Ureter (tissue), 1 donor: ENCODE results near the gene WDR90. TPM values are rescaled to one million over a fixed set of nuclear protein-coding genes. Genes with fewer than 3 reads are reported as not detected.

Experiments
- DNase-seq: peaks from one replicate; pipeline ENCODE4 v3.0.0-alpha.2; 2020; ENCODE audit warnings: low spot score
- total RNA-seq: library from RNA; stranded (reverse); gene quantifications from one replicate; pipeline ENCODE4 v1.2.4, GENCODE V29; 2023
- donor health status: DM: yes; HTN: yes; CAD: no.

WDR90 gene
- total RNA-seq, 1 donor from 2014 or later = 53.3 TPM

- no peak for DNase-seq
Measured at GRCh38 chr16:638836-639235, 10.3 kb upstream of the WDR90 start.

GRCh38 chr16:640614-641013, 8.6 kb upstream of the WDR90 start:
- no peak for DNase-seq

GRCh38 chr16:641326-642188, 7.6 kb upstream of the WDR90 start, which contains the start of gene MCRIP2:
MCRIP2 (plus strand) TSS chr16:641828; CDS start chr16:641992, 164 bp downstream.
- DNase-seq = peak; percentile 84

GRCh38 chr16:642189-643049, 6.7 kb upstream of the WDR90 start:
- DNase-seq = no peak

GRCh38 chr16:643050-643368, 6.2 kb upstream of the WDR90 start:
- DNase-seq = no peak

- DNase-seq = no peak
Measured at GRCh38 chr16:644556-644955, 4.6 kb upstream of the WDR90 start.

- DNase-seq = no peak
Measured at GRCh38 chr16:645852-646678, 3.1 kb upstream of the WDR90 start.

- DNase-seq = no peak
Measured at GRCh38 chr16:646679-647172, 2.4 kb upstream of the WDR90 start.

GRCh38 chr16:647173-647902, 1.8 kb upstream of the WDR90 start:
- DNase-seq = no peak

GRCh38 chr16:648071-648780, 939 bp upstream of the WDR90 start:
- DNase-seq = no peak

GRCh38 chr16:649631-650030, 466 bp downstream of the WDR90 start:
- DNase-seq = no peak

GRCh38 chr16:651844-652243, 2.7 kb downstream of the WDR90 start:
- DNase-seq = no peak

- no peak for DNase-seq
Measured at GRCh38 chr16:652454-653305, 3.5 kb downstream of the WDR90 start.

GRCh38 chr16:654034-654433, 4.9 kb downstream of the WDR90 start:
- DNase-seq = no peak

GRCh38 chr16:657487-657886, 8.3 kb downstream of the WDR90 start:
- DNase-seq = no peak

- no peak for DNase-seq
Measured at GRCh38 chr16:658679-659571, 9.8 kb downstream of the WDR90 start.

- DNase-seq = no peak
Measured at GRCh38 chr16:659618-660017, 10.5 kb downstream of the WDR90 start.

- no peak for DNase-seq
Measured at GRCh38 chr16:660132-660458, 10.9 kb downstream of the WDR90 start.
